Measurements from ENCODE around the gene OSBPL5. TPM values are rescaled to one million over a fixed set of nuclear protein-coding genes. Genes with fewer than 3 reads are reported as not detected.

OSBPL5 gene
- total RNA-seq, 1 donor from 2014 or later: 31.4 TPM

- no peaks in the 10 kb centered on the region for H3K4me1 Mint-ChIP-seq
- peaks cover 42% of the 10 kb centered on the region for H3K27me3 Mint-ChIP-seq (ENCODE audit: low read depth)
- TF ChIP-seq, protein P1, sequence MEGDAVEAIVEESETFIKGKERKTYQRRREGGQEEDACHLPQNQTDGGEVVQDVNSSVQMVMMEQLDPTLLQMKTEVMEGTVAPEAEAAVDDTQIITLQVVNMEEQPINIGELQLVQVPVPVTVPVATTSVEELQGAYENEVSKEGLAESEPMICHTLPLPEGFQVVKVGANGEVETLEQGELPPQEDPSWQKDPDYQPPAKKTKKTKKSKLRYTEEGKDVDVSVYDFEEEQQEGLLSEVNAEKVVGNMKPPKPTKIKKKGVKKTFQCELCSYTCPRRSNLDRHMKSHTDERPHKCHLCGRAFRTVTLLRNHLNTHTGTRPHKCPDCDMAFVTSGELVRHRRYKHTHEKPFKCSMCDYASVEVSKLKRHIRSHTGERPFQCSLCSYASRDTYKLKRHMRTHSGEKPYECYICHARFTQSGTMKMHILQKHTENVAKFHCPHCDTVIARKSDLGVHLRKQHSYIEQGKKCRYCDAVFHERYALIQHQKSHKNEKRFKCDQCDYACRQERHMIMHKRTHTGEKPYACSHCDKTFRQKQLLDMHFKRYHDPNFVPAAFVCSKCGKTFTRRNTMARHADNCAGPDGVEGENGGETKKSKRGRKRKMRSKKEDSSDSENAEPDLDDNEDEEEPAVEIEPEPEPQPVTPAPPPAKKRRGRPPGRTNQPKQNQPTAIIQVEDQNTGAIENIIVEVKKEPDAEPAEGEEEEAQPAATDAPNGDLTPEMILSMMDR (conservative IDR thresholded peaks at IDR 0.05): no peak
- H3K27ac Mint-ChIP-seq (ENCODE audit: unreplicated experiment): no peak overlapping the region
- no peaks in the 10 kb centered on the region for H3K9me3 Mint-ChIP-seq
- no peak for DNase-seq (ENCODE audit: low read depth, low spot score)
- H3K4me3 Mint-ChIP-seq: no peak overlapping the region
- no peaks in the 10 kb centered on the region for H3K36me3 Mint-ChIP-seq (ENCODE audit: low read depth)
These were observed 38.3 kb upstream of the OSBPL5 start for GRCh38 chr11:3203221-3204043.

GRCh38 chr11:3202759-3203158 lies 37.6 kb upstream of the OSBPL5 start:
- Mint-ChIP-seq H3K27ac (ENCODE audit: unreplicated experiment) (no peak overlapping the region), H3K9me3 (no peaks in the 10 kb centered on the region), H3K4me1 (no peaks in the 10 kb centered on the region), H3K27me3 (ENCODE audit: low read depth) (peaks cover 44% of the 10 kb centered on the region), H3K4me3 (no peak overlapping the region), H3K36me3 (ENCODE audit: low read depth) (no peaks in the 10 kb centered on the region)
- TF ChIP-seq, protein P1 (conservative IDR thresholded peaks at IDR 0.05): no peak
- no peak for DNase-seq (ENCODE audit: low read depth, low spot score)

- TF ChIP-seq, protein P1 (conservative IDR thresholded peaks at IDR 0.05): no peak
- no peaks in the 10 kb centered on the region for H3K36me3 Mint-ChIP-seq (ENCODE audit: low read depth)
- H3K27me3 Mint-ChIP-seq (ENCODE audit: low read depth): peaks cover 44% of the 10 kb centered on the region
- DNase-seq (ENCODE audit: low read depth, low spot score): no peak
- no peak overlapping the region for H3K27ac Mint-ChIP-seq (ENCODE audit: unreplicated experiment)
- H3K9me3 Mint-ChIP-seq: no peaks in the 10 kb centered on the region
- H3K4me1 Mint-ChIP-seq: no peaks in the 10 kb centered on the region
- no peak overlapping the region for H3K4me3 Mint-ChIP-seq
These were observed 37.2 kb upstream of the OSBPL5 start for GRCh38 chr11:3202305-3202704.

GRCh38 chr11:3201677-3202181 lies 36.6 kb upstream of the OSBPL5 start:
- no peaks in the 10 kb centered on the region for H3K9me3 Mint-ChIP-seq
- H3K36me3 Mint-ChIP-seq (ENCODE audit: low read depth): no peaks in the 10 kb centered on the region
- TF ChIP-seq, protein P1 (conservative IDR thresholded peaks at IDR 0.05): no peak
- DNase-seq (ENCODE audit: low read depth, low spot score): no peak
- no peak overlapping the region for H3K27ac Mint-ChIP-seq (ENCODE audit: unreplicated experiment)
- no peak overlapping the region for H3K4me3 Mint-ChIP-seq
- no peaks in the 10 kb centered on the region for H3K4me1 Mint-ChIP-seq
- peaks cover 44% of the 10 kb centered on the region for H3K27me3 Mint-ChIP-seq (ENCODE audit: low read depth)

DNA sequence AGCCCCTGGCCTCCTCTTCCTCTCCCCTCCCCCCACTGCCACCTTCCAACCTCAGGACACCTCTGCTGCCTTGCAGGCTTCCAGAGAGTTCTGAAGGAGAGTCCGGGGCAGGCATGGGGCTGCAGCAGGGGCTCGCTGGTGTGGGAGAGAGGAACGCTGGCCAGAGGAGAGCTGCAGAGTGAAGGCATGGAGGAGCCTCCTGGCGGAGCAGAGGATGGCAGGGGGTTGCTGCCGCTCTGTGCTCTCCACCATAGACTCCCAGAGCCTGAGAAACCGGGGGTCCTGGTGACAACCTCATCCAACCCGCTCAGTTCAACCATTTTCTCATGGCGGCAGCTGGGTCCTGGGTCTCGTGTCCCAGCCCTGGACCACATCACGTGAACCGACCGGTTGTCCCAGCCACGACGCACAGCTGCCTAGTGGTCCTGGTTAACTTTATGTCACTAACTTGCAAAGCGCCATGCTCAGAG lies 36.0 kb upstream of the OSBPL5 start:
- no peak overlapping the region for H3K27ac Mint-ChIP-seq (ENCODE audit: unreplicated experiment)
- TF ChIP-seq, protein P1 (conservative IDR thresholded peaks at IDR 0.05): no peak
- H3K9me3 Mint-ChIP-seq: no peaks in the 10 kb centered on the region
- H3K4me1 Mint-ChIP-seq: no peaks in the 10 kb centered on the region
- DNase-seq (ENCODE audit: low read depth, low spot score): no peak
- no peaks in the 10 kb centered on the region for H3K36me3 Mint-ChIP-seq (ENCODE audit: low read depth)
- H3K4me3 Mint-ChIP-seq: no peak overlapping the region
- H3K27me3 Mint-ChIP-seq (ENCODE audit: low read depth): peaks cover 44% of the 10 kb centered on the region
